Pancreas (tissue), 10 donors: ENCODE measurements around the gene RECQL5. TPM values are rescaled to one million over a fixed set of nuclear protein-coding genes. Genes with fewer than 3 reads are reported as not detected.
"Not testable (repeated sequence)": the region's sequence is repeated elsewhere in the genome, so short reads cannot be mapped to it uniquely, and the experiment has no call there.

Experiments used
- ATAC-seq, 4 donors: fragments of 200-7000 bp; cut with Tn5 transposase; one replicate each; pipeline versions ENCODE4 v1.8.0 to v1.9.1; 2020; ENCODE audit warnings: mild to moderate bottlenecking in 4 of 4, moderate library complexity in 4 of 4
- DNase-seq, 6 donors: peaks; one replicate each; pipeline ENCODE4 v3.0.0-alpha.2; 2020
- FAIRE-seq: peaks from 2 replicates; lab custom pipeline; 2012; peaks lifted over from hg19 to GRCh38; lab: Jason Lieb, UNC
- H3K27ac ChIP-seq, 4 donors: fragments of 200-600 bp; sonication (generic); 1 replicate in 3 of 4; 2 replicates in 1 of 4; pipeline versions ENCODE4 v1.5.0 to v1.8.0; 2020
- H3K27me3 ChIP-seq, 4 donors: fragments of 200-600 bp; one replicate each; pipeline ENCODE4 v1.8.0; 2021
- H3K36me3 ChIP-seq, 3 donors: fragments of 200-600 bp; sonication (generic) in 1 of 3; one replicate each; pipeline versions ENCODE4 v1.5.0 to v1.8.0; 2020 to 2021
- H3K4me1 ChIP-seq, 3 donors: fragments of 200-600 bp; one replicate each; pipeline ENCODE4 v1.8.0; 2021
- H3K4me3 ChIP-seq, 4 donors: fragments of 200-600 bp; sonication (generic) in 2 of 4; one replicate each; pipeline versions ENCODE4 v1.5.0 to v1.8.0; 2020 to 2021
- H3K9me3 ChIP-seq, 4 donors: fragments of 200-600 bp; one replicate each; pipeline ENCODE4 v1.8.0; 2021
- WGBS, 2 donors: extraction: QIAGEN DNeasy Blood & Tissue Kit; methylation state at CpG; one replicate each; pipeline ENCODE4 v1.1.7; 2013; 5-methylcytosine and 5-hydroxymethylcytosine counted together
- intact Hi-C, 3 donors: fragments of 100-400 bp; cut with DNase I; formaldehyde crosslinking; loops; one replicate each; pipeline versions ENCODE4 v1.11.1 to v1.14.2; 2022
- polyA plus RNA-seq, 2 donors: library from polyadenylated mRNA; stranded (reverse); fragments of 200-250 nt; gene quantifications; one replicate each; pipeline ENCODE4 v1.2.3, GENCODE V29; 2013
- total RNA-seq, 6 donors: library from RNA; stranded (reverse); fragmentation: NEBNext Ultra II Directional in 4 of 6; extraction: Animal tissue kit (Norgen Biotek cat#: 25700) in 4 of 6; gene quantifications; one replicate each; pipeline versions ENCODE4 v1.2.1 to v1.2.4, GENCODE V29; 2021 to 2023
- TF ChIP-seq, protein P1 (sequence below), 4 donors: fragments of 200-600 bp; sonication (generic) in 3 of 4; IDR thresholded peaks; one replicate each; pipeline versions ENCODE4 v1.5.0 to v1.8.0; 2021; ENCODE audit warnings: antibody characterized with exemption in 4 of 4
- donor health status: healthy with polysubstance abuse.
- donor health status: DM: no; HTN: no; CAD: no; lungs with moderate emphysema.
- donor health status: DM: no; HTN: no; CAD: no.
- donor health status: control.
- donor health status: control.
- donor health status: Bipolar disorder and iron deficiency.
- donor health status: DM: yes; HTN: yes; CAD: no.
- donor health status: DM: no; HTN: no; CAD: no.
- donor health status: DM: no; HTN: no; CAD: no.
- donor health status: DM: yes; HTN: yes; CAD: no.

The RECQL5 gene
- total and polyA plus RNA-seq, 8 donors: 8.7 to 65.2 (median 14.9) TPM

DNA sequence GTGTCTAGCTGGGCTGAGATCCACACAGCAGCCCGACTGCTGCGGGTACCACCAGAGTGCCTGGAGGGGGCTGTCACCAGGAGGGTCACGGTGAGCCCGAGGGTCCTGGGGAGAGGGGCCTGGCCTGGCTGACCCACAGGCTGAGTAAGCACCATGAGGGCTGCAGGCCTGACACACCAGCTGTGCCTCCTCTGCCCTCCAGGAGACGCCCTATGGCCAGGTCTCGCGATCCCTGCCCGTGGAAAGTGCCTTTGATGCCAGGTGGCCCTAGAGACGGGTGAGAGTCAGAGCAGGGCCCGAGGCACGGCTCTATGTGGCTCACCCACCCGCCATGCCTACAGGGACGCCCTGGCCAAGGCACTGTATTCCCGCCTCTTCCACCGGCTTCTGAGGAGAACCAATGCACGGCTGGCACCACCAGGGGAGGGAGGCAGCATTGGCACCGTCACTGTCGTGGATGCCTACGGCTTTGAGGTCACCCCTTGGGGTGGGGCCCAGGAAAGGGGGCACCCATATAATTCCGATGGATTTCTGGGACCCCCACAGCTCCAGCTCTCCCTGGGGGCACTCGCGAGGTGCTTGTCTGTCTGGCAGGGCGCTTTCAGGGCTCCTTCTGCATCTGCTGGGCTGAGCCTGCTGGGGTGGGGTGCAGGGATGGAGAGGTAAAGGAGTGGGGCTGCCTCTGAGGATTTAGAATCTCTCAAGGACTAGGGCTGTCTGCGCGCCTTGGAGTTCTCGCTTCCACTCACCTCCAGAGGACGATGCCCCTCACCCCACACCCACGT is 72.3 kb downstream of the RECQL5 start:
- no peak for FAIRE-seq
- ATAC-seq: no peak

DNA sequence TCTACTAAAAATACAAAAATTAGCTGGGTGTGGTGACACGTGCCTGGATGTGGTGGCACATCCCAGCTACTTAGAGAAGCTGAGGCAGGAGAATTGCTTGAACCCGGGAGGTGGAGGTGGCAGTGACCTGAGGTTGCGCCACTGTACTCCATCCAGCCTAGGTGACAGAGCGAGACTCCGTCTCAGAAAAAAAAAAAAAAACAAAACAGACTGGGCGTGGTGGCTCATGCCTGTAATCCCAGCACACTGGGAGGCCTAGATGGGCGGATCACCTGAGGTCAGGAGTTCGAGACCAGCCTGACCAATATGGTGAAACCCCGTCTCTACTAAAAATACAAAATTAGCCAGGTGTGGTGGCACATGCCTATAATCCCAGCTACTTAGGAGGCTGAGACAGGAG is 73.5 kb downstream of the RECQL5 start:
- H3K9me3 ChIP-seq, H3K27me3 ChIP-seq, H3K4me3 ChIP-seq, H3K4me1 ChIP-seq, FAIRE-seq, ATAC-seq, H3K27ac ChIP-seq, H3K36me3 ChIP-seq, DNase-seq, intact Hi-C loops: not testable (repeated sequence)
- 85 to 91% methylated on average over 9 of the region's 9 CpGs for WGBS, 2 donors

More for the DNA sequence above, 72.3 kb downstream of the RECQL5 start:
- H3K27ac ChIP-seq: no peak overlapping the region
- H3K27me3 ChIP-seq: no peaks in the 10 kb centered on the region
- TF ChIP-seq, protein P1, sequence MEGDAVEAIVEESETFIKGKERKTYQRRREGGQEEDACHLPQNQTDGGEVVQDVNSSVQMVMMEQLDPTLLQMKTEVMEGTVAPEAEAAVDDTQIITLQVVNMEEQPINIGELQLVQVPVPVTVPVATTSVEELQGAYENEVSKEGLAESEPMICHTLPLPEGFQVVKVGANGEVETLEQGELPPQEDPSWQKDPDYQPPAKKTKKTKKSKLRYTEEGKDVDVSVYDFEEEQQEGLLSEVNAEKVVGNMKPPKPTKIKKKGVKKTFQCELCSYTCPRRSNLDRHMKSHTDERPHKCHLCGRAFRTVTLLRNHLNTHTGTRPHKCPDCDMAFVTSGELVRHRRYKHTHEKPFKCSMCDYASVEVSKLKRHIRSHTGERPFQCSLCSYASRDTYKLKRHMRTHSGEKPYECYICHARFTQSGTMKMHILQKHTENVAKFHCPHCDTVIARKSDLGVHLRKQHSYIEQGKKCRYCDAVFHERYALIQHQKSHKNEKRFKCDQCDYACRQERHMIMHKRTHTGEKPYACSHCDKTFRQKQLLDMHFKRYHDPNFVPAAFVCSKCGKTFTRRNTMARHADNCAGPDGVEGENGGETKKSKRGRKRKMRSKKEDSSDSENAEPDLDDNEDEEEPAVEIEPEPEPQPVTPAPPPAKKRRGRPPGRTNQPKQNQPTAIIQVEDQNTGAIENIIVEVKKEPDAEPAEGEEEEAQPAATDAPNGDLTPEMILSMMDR (IDR thresholded peaks at IDR 0.05): no peak
- DNase-seq: no peak
- no peak overlapping the region for H3K4me3 ChIP-seq
- H3K36me3 ChIP-seq: no peaks in the 10 kb centered on the region
- intact Hi-C loops: no loop called here
- H3K9me3 ChIP-seq: no peaks in the 10 kb centered on the region
- H3K4me1 ChIP-seq: peaks cover 0 to 3% (median 2%) of the 10 kb centered on the region in 3 donors
- WGBS, 2 donors: 61 to 72% methylated on average over 28 of the region's 28 CpGs

DNA sequence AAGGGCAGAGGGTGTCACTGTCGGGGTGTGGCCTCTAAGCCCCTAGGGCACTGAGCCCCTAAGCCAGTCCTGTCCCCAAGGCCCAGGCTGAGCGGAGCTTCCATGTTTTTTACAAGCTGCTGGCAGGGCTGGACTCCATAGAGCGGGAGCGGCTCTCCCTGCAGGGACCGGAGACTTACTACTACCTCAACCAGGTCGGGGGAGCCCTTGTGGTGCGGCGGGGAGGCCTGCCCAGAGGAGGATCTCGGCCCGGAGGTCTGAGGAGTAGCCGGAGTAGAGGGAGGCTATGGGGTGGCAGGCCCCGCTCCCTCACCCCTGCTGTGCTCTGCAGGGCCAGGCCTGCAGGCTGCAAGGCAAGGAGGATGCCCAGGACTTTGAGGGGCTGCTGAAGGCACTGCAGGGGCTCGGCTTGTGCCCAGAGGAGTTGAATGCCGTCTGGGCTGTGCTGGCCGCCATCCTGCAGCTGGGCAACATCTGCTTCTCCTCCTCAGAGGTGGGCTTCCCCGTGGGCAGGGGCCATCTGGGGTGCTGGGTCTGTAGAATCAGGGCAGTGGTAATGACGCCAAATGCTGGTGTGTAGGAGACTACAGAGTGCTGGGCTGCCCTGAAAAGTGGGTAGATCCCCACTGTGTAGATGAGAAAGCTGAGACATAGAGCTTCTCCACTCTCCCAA is 74.5 kb downstream of the RECQL5 start:
- 89% methylated on average over 13 to 17 of the region's 17 CpGs for WGBS, 2 donors

GRCh38 chr17:75591722-75592302 is 75.1 kb downstream of the RECQL5 start:
- Histone ChIP-seq H3K27me3 (no peaks in the 10 kb centered on the region), H3K27ac (no peak overlapping the region), H3K36me3 (no peaks in the 10 kb centered on the region), H3K4me3 (no peak overlapping the region), H3K9me3 (no peaks in the 10 kb centered on the region), H3K4me1 (peaks cover 0 to 5% (median 4%) of the 10 kb centered on the region in 3 donors)
- no peak for ATAC-seq
- no peak for FAIRE-seq
- intact Hi-C loops: no loop called here
- TF ChIP-seq, protein P1 (IDR thresholded peaks at IDR 0.05): no peak
- DNase-seq: no peak
- WGBS, 2 donors: 76 to 81% methylated on average over 7 of the region's 7 CpGs

More for the DNA sequence above, 74.5 kb downstream of the RECQL5 start:
- FAIRE-seq (no peak), ATAC-seq (no peak), DNase-seq (no peak)
- Histone ChIP-seq H3K4me3 (no peak overlapping the region), H3K4me1 (peaks cover 0 to 5% (median 4%) of the 10 kb centered on the region in 3 donors), H3K36me3 (no peaks in the 10 kb centered on the region), H3K9me3 (no peaks in the 10 kb centered on the region), H3K27me3 (no peaks in the 10 kb centered on the region), H3K27ac (no peak overlapping the region)
- intact Hi-C loops: no loop called here
- TF ChIP-seq, protein P1 (IDR thresholded peaks at IDR 0.05): no peak

DNA sequence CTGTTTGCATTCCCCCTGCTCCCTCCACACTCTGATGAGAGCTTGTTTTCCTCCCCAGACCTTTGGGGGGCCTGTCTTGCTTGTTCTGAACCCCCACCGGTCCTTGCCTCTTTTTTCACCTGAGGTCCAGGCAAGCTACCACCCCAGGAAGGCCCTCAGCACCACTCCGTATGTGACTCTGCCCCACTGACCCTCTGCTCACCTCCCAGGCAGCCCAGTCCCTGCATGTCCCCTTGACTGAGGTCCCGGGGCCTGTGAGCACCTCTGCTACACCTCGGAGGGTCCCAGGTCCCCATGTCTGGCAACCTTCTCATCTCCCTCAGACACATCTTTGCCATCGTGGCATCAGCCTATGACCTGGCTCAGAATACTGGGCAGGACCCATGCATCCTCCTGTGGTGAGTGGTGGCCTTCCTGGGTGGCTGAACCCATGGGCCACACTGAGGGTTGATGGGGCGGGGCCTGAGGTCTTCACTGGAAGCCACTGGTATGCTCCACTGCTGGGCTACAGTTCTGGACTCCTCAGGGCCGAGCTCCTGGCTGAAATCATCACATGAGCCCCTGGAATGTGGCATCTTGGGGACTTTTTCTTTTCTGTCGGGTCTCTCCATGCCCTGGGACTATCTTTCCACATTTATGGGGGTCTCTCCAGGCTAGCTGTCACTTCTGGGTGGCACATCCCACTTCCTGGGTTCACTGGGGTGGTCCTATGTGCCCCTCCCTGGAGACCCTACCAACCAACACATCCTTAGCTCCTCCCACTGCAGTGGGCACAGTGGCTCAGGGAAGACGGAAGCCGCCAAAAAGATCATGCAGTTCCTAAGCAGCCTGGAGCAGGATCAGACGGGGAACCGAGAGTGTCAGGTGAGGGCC is 75.9 kb downstream of the RECQL5 start:
- Histone ChIP-seq H3K4me3 (no peak overlapping the region), H3K9me3 (no peaks in the 10 kb centered on the region), H3K36me3 (no peaks in the 10 kb centered on the region), H3K4me1 (peaks cover 0 to 5% (median 4%) of the 10 kb centered on the region in 3 donors), H3K27ac (no peak overlapping the region), H3K27me3 (no peaks in the 10 kb centered on the region)
- no peak for ATAC-seq
- DNase-seq: no peak
- intact Hi-C loops: no loop called here
- no peak for FAIRE-seq
- WGBS, 2 donors: 76 to 83% methylated on average over 12 of the region's 12 CpGs
- TF ChIP-seq, protein P1 (IDR thresholded peaks at IDR 0.05): no peak
